Measurements from ENCODE around the gene SHB. TPM values are rescaled to one million over a fixed set of nuclear protein-coding genes. Genes with fewer than 3 reads are reported as not detected.

Gene SHB
- total RNA-seq, 1 experiment from 2014 or later = 28.7 TPM

DNA sequence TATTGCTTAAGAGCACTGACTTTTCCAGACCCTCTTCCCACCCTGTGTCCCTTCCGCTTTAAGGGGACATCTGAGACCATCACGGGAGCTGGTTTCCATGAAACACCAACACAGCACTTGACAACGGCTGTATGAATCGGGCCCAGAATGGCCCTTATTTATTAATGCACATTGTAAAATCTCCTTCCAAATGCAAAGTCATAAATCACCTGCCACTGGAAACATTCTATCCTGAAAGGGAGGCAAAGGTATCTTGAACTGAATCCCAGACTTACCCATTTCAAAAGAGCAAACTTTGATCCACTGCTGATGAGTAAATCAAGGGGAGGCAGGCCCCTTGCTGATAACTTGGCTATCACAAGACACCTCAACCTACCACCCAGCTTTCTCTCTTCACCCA lies 37.4 kb downstream of the SHB start:
- Histone ChIP-seq H3K9me2 (ENCODE audit: insufficient read depth) (no peaks in the 10 kb centered on the region), H3K4me2 (ENCODE audit: low read length) (no peak overlapping the region), H3K9ac (ENCODE audit: low read length) (no peak overlapping the region), H2AFZ (ENCODE audit: low read depth, low read length, poor library complexity, severe bottlenecking) (no peak overlapping the region), H3K4me3 (replicated peaks in 1 of 2; ENCODE audit: low read depth in 1 of 2, low read length in 2 of 2) (no peak overlapping the region), H3K4me1 (ENCODE audit: control insufficient read depth in 1 of 2, insufficient read depth in 2 of 2, low read length in 2 of 2) (peaks cover 52 to 82% of the 10 kb centered on the region in 2 experiments), H3K36me3 (ENCODE audit: control insufficient read depth in 1 of 2, insufficient read depth in 2 of 2, low read length in 2 of 2) (no peaks in the 10 kb centered on the region), H3K79me2 (ENCODE audit: insufficient read depth, low read length) (peaks cover 100% of the 10 kb centered on the region), H3K9me3 (ENCODE audit: control insufficient read depth in 1 of 2, insufficient read depth in 1 of 2, low read depth in 1 of 2, low read length in 2 of 2) (no peaks in the 10 kb centered on the region), H4K20me1 (ENCODE audit: insufficient read depth) (0 out of 2 replicates have a peak, but pooled peaks cover 2% of the 10 kb centered on the region), H3K27ac (ENCODE audit: low read depth, low read length) (no peak overlapping the region), H3K27me3 (ENCODE audit: insufficient read depth, low read length) (no peaks in the 10 kb centered on the region)
- ChIA-PET RAD21 (ENCODE audit: low non-redundant PET in 1 of 2, low total read pairs in 2 of 2, uncharacterized antibody in 2 of 2, unreplicated experiment in 2 of 2) (no interaction called here), POLR2A (no interaction called here), CTCF (no interaction called here)
- intact Hi-C loops (cut with micrococcal nuclease) = no loop called here
- no peak for DNase-seq (ENCODE audit: low read depth, low spot score)
- ATAC-seq = no peak
- BruUV-seq (replicated peaks) = no TSS peak
- TF ChIP-seq SRF (IDR thresholded peaks at IDR 0.05; ENCODE audit: low read depth) = no peak
- TF ChIP-seq ZFX (IDR thresholded peaks at IDR 0.05) = no peak
- TF ChIP-seq, protein P1, sequence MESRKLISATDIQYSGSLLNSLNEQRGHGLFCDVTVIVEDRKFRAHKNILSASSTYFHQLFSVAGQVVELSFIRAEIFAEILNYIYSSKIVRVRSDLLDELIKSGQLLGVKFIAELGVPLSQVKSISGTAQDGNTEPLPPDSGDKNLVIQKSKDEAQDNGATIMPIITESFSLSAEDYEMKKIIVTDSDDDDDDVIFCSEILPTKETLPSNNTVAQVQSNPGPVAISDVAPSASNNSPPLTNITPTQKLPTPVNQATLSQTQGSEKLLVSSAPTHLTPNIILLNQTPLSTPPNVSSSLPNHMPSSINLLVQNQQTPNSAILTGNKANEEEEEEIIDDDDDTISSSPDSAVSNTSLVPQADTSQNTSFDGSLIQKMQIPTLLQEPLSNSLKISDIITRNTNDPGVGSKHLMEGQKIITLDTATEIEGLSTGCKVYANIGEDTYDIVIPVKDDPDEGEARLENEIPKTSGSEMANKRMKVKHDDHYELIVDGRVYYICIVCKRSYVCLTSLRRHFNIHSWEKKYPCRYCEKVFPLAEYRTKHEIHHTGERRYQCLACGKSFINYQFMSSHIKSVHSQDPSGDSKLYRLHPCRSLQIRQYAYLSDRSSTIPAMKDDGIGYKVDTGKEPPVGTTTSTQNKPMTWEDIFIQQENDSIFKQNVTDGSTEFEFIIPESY (IDR thresholded peaks at IDR 0.05; ENCODE audit: extremely low read depth, insufficient replicate concordance, low read length) = no peak
- TF ChIP-seq FOSL1 (IDR thresholded peaks at IDR 0.05; ENCODE audit: low read depth) = no peak
- TF ChIP-seq, protein P2, sequence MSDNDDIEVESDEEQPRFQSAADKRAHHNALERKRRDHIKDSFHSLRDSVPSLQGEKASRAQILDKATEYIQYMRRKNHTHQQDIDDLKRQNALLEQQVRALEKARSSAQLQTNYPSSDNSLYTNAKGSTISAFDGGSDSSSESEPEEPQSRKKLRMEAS (IDR thresholded peaks at IDR 0.05) = no peak
- no peak for TF ChIP-seq POLR2A (IDR thresholded peaks at IDR 0.05; ENCODE audit: borderline replicate concordance, extremely low read depth, insufficient read depth, insufficient read length)
- no peak for TF ChIP-seq EZH2 (IDR thresholded peaks at IDR 0.05)
- TF ChIP-seq CBX3 (IDR thresholded peaks at IDR 0.05; ENCODE audit: low read depth) = no peak
- TF ChIP-seq YY1 (IDR thresholded peaks at IDR 0.05; ENCODE audit: extremely low read depth, insufficient replicate concordance, low read depth, low read length) = no peak
- TF ChIP-seq ATF3 (IDR thresholded peaks at IDR 0.05) = no peak
- TF ChIP-seq RAD21 (IDR thresholded peaks at IDR 0.05; ENCODE audit: low read depth) = no peak
- TF ChIP-seq SIN3A (IDR thresholded peaks at IDR 0.05; ENCODE audit: low read depth) = no peak
- no peak for TF ChIP-seq ELF1 (IDR thresholded peaks at IDR 0.05; ENCODE audit: borderline replicate concordance, low read depth)
- no peak for TF ChIP-seq TCF7L2 (IDR thresholded peaks at IDR 0.05; ENCODE audit: borderline replicate concordance, extremely low read depth, insufficient read depth, insufficient read length)
- TF ChIP-seq POLR2AphosphoS5 (IDR thresholded peaks at IDR 0.05; ENCODE audit: low read depth, low read length) = no peak
